GM12878 (cell line): Measurements from ENCODE around the gene AKR1B1. TPM values are rescaled to one million over a fixed set of nuclear protein-coding genes. Genes with fewer than 3 reads are reported as not detected.

Experiments used
- ATAC-seq: fragments of 200-7000 bp; cut with Tn5 transposase; 3 replicates; pipeline ENCODE4 v1.9.1; 2020; ENCODE audit warnings: mild to moderate bottlenecking, moderate library complexity
- BruUV-seq: library from RNA; stranded (reverse); fragments of 400-500 nt; replicated peaks from 2 replicates; lab custom pipeline; 2021; lab: Mats Ljungman, UMichigan
- CTCF ChIA-PET: fragments of 300-600 bp; sonication (Branson Sonifier 250); formaldehyde crosslinking; extraction: SDS; loops from one replicate; lab custom pipeline; 2021; ENCODE audit warnings: inconsistent platforms; lab: Yijun Ruan, JAX
- POLR2A ChIA-PET: fragments of 350-600 bp; formaldehyde crosslinking; extraction: SDS; loops from one replicate; lab custom pipeline; 2021; ENCODE audit warnings: inconsistent platforms; lab: Charles Lee
- RAD21 ChIA-PET: fragments of 300-600 bp; sonication (Branson Sonifier 250); formaldehyde crosslinking; loops from one replicate; lab custom pipeline; 2023; ENCODE audit warnings: antibody characterized with exemption; ENCODE audit not compliant: unreplicated experiment; lab: Charles Lee
- SMC1A ChIA-PET: fragments of 300-600 bp; sonication (Branson Sonifier 250); formaldehyde crosslinking; loops from one replicate; lab custom pipeline; 2023; ENCODE audit not compliant: unreplicated experiment, uncharacterized antibody; lab: Charles Lee
- DNase-seq: peaks from one replicate; pipeline ENCODE4 v3.0.0-alpha.2; 2011; ENCODE audit warnings: low read depth, low spot score
- FAIRE-seq: peaks from 3 replicates; lab custom pipeline; 2011; peaks lifted over from hg19 to GRCh38; lab: Jason Lieb, UNC
- H2AFZ ChIP-seq: 2 replicates; pipeline ENCODE4 v1.6.0; 2011; ENCODE audit warnings: low read depth, low read length, control low read depth; ENCODE audit not compliant: control insufficient read depth
- H3K27ac ChIP-seq: 2 replicates; pipeline ENCODE4 v1.5.1; 2011; ENCODE audit warnings: control low read depth; ENCODE audit not compliant: control insufficient read depth, insufficient read depth
- H3K27me3 ChIP-seq, 2 experiments: replicated peaks in 1 of 2; 2 replicates each; pipeline versions ENCODE4 v1.6.0 to v1.6.1; 2011; ENCODE audit warnings: low read length in 1 of 2; ENCODE audit not compliant: control insufficient read depth in 2 of 2, insufficient read depth in 2 of 2
- H3K36me3 ChIP-seq, 2 experiments: 2 replicates each; pipeline ENCODE4 v1.5.1; 2011; ENCODE audit warnings: low read length in 1 of 2; ENCODE audit not compliant: control insufficient read depth in 2 of 2, insufficient read depth in 2 of 2
- H3K4me1 ChIP-seq: 2 replicates; pipeline ENCODE4 v1.6.1; 2011; ENCODE audit warnings: mild to moderate bottlenecking, low read length, moderate library complexity, mixed read lengths; ENCODE audit not compliant: control insufficient read depth, insufficient read depth
- H3K4me2 ChIP-seq: 2 replicates; pipeline ENCODE4 v1.6.0; 2011; ENCODE audit warnings: control low read depth; ENCODE audit not compliant: control insufficient read depth, insufficient read depth
- H3K4me3 ChIP-seq: fragments of 200-600 bp; sonication (generic); 2 replicates; pipeline ENCODE4 v1.5.1; 2016
- H3K79me2 ChIP-seq: 2 replicates; pipeline ENCODE4 v1.6.0; 2011; ENCODE audit warnings: low read length; ENCODE audit not compliant: control insufficient read depth, insufficient read depth
- H3K9ac ChIP-seq: 2 replicates; pipeline ENCODE4 v1.8.0; 2011; ENCODE audit warnings: low read length, control low read depth, mixed read lengths; ENCODE audit not compliant: control insufficient read depth, insufficient read depth
- H3K9me3 ChIP-seq: replicated peaks from 3 replicates; pipeline ENCODE4 v1.5.1; 2011; ENCODE audit warnings: mild to moderate bottlenecking, low read length; ENCODE audit not compliant: control insufficient read depth, insufficient read depth
- H4K20me1 ChIP-seq: 2 replicates; pipeline ENCODE4 v1.6.0; 2011; ENCODE audit not compliant: control insufficient read depth, insufficient read depth
- BHLHE40 ChIP-seq, 2 experiments: fragments of 450-650 bp in 1 of 2; IDR thresholded peaks; 2 replicates each; pipeline ENCODE4 v1.6.1; 2011 to 2017; ENCODE audit warnings: low read depth in 2 of 2, borderline replicate concordance in 1 of 2, improper control_type of control experiment in 1 of 2, low read length in 1 of 2, mild to moderate bottlenecking in 1 of 2
- CEBPZ ChIP-seq: fragments of 150-350 bp; IDR thresholded peaks from 2 replicates; pipeline ENCODE4 v1.6.1; 2016; ENCODE audit warnings: low read depth, low read length
- CHD4 ChIP-seq: fragments of 200-600 bp; sonication (generic); IDR thresholded peaks from 2 replicates; pipeline ENCODE4 v1.6.1; 2016; ENCODE audit warnings: mild to moderate bottlenecking
- CTCF ChIP-seq, 3 experiments: IDR thresholded peaks in 2 of 3; conservative IDR thresholded peaks in 1 of 3; 2 replicates each; pipeline ENCODE4 v1.5.1; 2011; ENCODE audit warnings: low read depth in 3 of 3, low read length in 3 of 3, mild to moderate bottlenecking in 3 of 3, control low read depth in 2 of 3, moderate library complexity in 2 of 3, inconsistent platforms in 1 of 3, mixed read lengths in 1 of 3; ENCODE audit not compliant: control insufficient read depth in 2 of 3, insufficient read depth in 1 of 3; ENCODE audit errors: extremely low read depth in 1 of 3
- JUNB ChIP-seq: IDR thresholded peaks from 2 replicates; pipeline ENCODE4 v1.6.1; 2016; ENCODE audit warnings: antibody characterized with exemption, mild to moderate bottlenecking
- JUND ChIP-seq: IDR thresholded peaks from 2 replicates; pipeline ENCODE4 v1.6.1; 2012; ENCODE audit warnings: low read depth, mild to moderate bottlenecking, low read length, improper control_type of control experiment, moderate library complexity
- KDM1A ChIP-seq: fragments of 200-600 bp; sonication (generic); IDR thresholded peaks from 2 replicates; pipeline ENCODE4 v1.6.1; 2016; ENCODE audit warnings: borderline replicate concordance
- MEF2A ChIP-seq: IDR thresholded peaks from 2 replicates; pipeline ENCODE4 v1.6.1; 2011; ENCODE audit warnings: low read depth, mild to moderate bottlenecking, low read length, moderate library complexity; ENCODE audit not compliant: insufficient read depth
- NR2C1 ChIP-seq: fragments of 450-650 bp; IDR thresholded peaks from 2 replicates; pipeline ENCODE4 v1.6.1; 2017; ENCODE audit warnings: antibody characterized with exemption, mild to moderate bottlenecking, moderate library complexity
- PKNOX1 ChIP-seq: fragments of 450-650 bp; IDR thresholded peaks from 2 replicates; pipeline ENCODE4 v1.6.1; 2016; ENCODE audit warnings: mild to moderate bottlenecking
- PML ChIP-seq: IDR thresholded peaks from 2 replicates; pipeline ENCODE4 v1.6.1; 2012; ENCODE audit warnings: low read length, inconsistent platforms
- POLR2A ChIP-seq: IDR thresholded peaks from 2 replicates; pipeline ENCODE4 v1.6.1; 2011; ENCODE audit warnings: low read depth, mild to moderate bottlenecking, low read length
- POLR2AphosphoS2 ChIP-seq: IDR thresholded peaks from 2 replicates; pipeline ENCODE4 v1.6.1; 2011; ENCODE audit warnings: low read depth, mild to moderate bottlenecking, low read length, improper control_type of control experiment, moderate library complexity
- RUNX3 ChIP-seq: IDR thresholded peaks from 2 replicates; pipeline ENCODE4 v1.6.1; 2012; ENCODE audit warnings: low read length, inconsistent platforms
- SKIL ChIP-seq: fragments of 450-650 bp; IDR thresholded peaks from 2 replicates; pipeline ENCODE4 v1.6.1; 2017; ENCODE audit warnings: mild to moderate bottlenecking, low read depth, inconsistent platforms; ENCODE audit not compliant: poor library complexity, severe bottlenecking
- SMAD1 ChIP-seq: fragments of 450-650 bp; IDR thresholded peaks from 2 replicates; pipeline ENCODE4 v1.6.1; 2018; ENCODE audit warnings: mild to moderate bottlenecking, low read depth; ENCODE audit not compliant: partially characterized antibody
- STAT1 ChIP-seq: fragments of 450-650 bp; conservative IDR thresholded peaks from 2 replicates; pipeline ENCODE4 v1.6.1; 2014; ENCODE audit warnings: antibody characterized with exemption, mild to moderate bottlenecking
- WRNIP1 ChIP-seq: IDR thresholded peaks from 2 replicates; pipeline ENCODE4 v1.6.1; 2011; ENCODE audit warnings: low read depth, low read length, improper control_type of control experiment, borderline replicate concordance
- WGBS: methylation state at CpG from one replicate; pipeline ENCODE4 v1.1.6; 2016; ENCODE audit warnings: low lambda C conversion rate; ENCODE audit not compliant: insufficient replicate concordance, insufficient coverage; ENCODE audit errors: missing lambda C conversion rate; 5-methylcytosine and 5-hydroxymethylcytosine counted together
- in situ Hi-C: fragments of 300-500 bp; cut with MboI; formaldehyde crosslinking; loops from 9 replicates; pipeline ENCODE4 v1.14.3; 2018; ENCODE audit warnings: mixed read lengths
- intact Hi-C: fragments of 100-400 bp; cut with micrococcal nuclease; formaldehyde crosslinking; loops from one replicate; pipeline ENCODE4 v1.14.2; 2022; ENCODE audit not compliant: unreplicated experiment
- polyA plus RNA-seq, 11 experiments: library from polyadenylated mRNA; depleted of rRNA in 4 of 11; unstranded in 6 of 11; stranded (reverse) in 5 of 11; fragments of >200 nt; fragmentation: Nextera tagmentation in 4 of 11; fragmentation: Illumina TruSeq in 1 of 11; extraction: Ambion mirVana in 4 of 11; extraction: Trizol in 1 of 11; gene quantifications; 1 replicate in 1 of 11; 2 replicates in 10 of 11; pipeline versions ENCODE4 v1.2.1 to v1.2.3, GENCODE V29; 2011 to 2016; ENCODE audit warnings: inconsistent platforms in 2 of 11, missing spikeins in 2 of 11, low read depth in 1 of 11
- total RNA-seq, 4 experiments: library from RNA; depleted of rRNA in 3 of 4; stranded (reverse); fragments of >200 nt in 3 of 4; fragmentation: Illumina TruSeq in 1 of 4; extraction: Trizol in 1 of 4; gene quantifications; 2 replicates each; pipeline versions ENCODE4 v1.2.1 to v1.2.3, GENCODE V29; 2013 to 2021

AKR1B1 gene
- total and polyA plus RNA-seq, 10 of the 15 experiments (the other 5 are each of a cell fraction or from before 2014, with no cell fraction given), result 40.4 to 252 (median 156) TPM

GRCh38 chr7:134495546-134495945, 36.6 kb upstream of the AKR1B1 start:
- Histone ChIP-seq H3K9ac (no peak overlapping the region), H3K27me3 (no peaks in the 10 kb centered on the region), H4K20me1 (no peaks in the 10 kb centered on the region), H3K36me3 (no peaks in the 10 kb centered on the region), H3K27ac (no peak overlapping the region), H3K4me1 (no peaks in the 10 kb centered on the region), H3K79me2 (no peaks in the 10 kb centered on the region), H3K4me2 (no peak overlapping the region), H2AFZ (no peak overlapping the region), H3K9me3 (no peaks in the 10 kb centered on the region), H3K4me3 (no peak overlapping the region)
- 19% methylated on average over 1 of the region's 1 CpG for WGBS
- in situ Hi-C loops (no loop called here), intact Hi-C loops (no loop called here)
- ChIA-PET SMC1A (no interaction called here), POLR2A (no interaction called here), RAD21 (interaction anchor here (1.2 kb wide), 1 partner anchor 63 kb away, joined by 3 read pairs; no protein-coding TSS in a partner anchor), CTCF (no interaction called here)
- no peak for FAIRE-seq
- ATAC-seq, result no peak
- BruUV-seq, result no TSS peak
- DNase-seq, result no peak
- TF ChIP-seq POLR2AphosphoS2 (no peak), BHLHE40 (IDR thresholded peaks at IDR 0.05; ENCODE audit: borderline replicate concordance in 1 of 2, low read depth in 2 of 2, low read length in 1 of 2) (no peak), MEF2A (no peak), CHD4 (no peak), CEBPZ (no peak), STAT1 (no peak), CTCF (IDR thresholded peaks at IDR 0.05 in 2 of 3, conservative IDR thresholded peaks at IDR 0.05 in 1 of 3; ENCODE audit: control insufficient read depth in 2 of 3, extremely low read depth in 1 of 3, insufficient read depth in 1 of 3, low read depth in 3 of 3, low read length in 3 of 3) (no peak), SMAD1 (no peak), SKIL (no peak), NR2C1 (no peak), JUND (no peak), WRNIP1 (no peak), PKNOX1 (no peak), RUNX3 (no peak), JUNB (no peak), POLR2A (no peak), KDM1A (no peak), PML (no peak)
